HG03039 (cell line): ENCODE data around the gene CEACAM5.
"Not testable (repeated sequence)": the region's sequence is repeated elsewhere in the genome, so short reads cannot be mapped to it uniquely, and the experiment has no call there.

Source experiments
- ATAC-seq: cut with Tn5 transposase; IDR thresholded peaks from one replicate; pipeline ENCODE4 v1.9.1; 2021; ENCODE audit warnings: mild to moderate bottlenecking, moderate library complexity; ENCODE audit not compliant: unreplicated experiment

CEACAM5 gene

GRCh38 chr19:41739361-41739760 lies 30.9 kb downstream of the CEACAM5 start:
- ATAC-seq, result no peak

GRCh38 chr19:41740415-41741243 lies 32.2 kb downstream of the CEACAM5 start:
- ATAC-seq, result no peak

GRCh38 chr19:41741244-41741554 lies 32.8 kb downstream of the CEACAM5 start:
- no peak for ATAC-seq

GRCh38 chr19:41744850-41745249 lies 36.4 kb downstream of the CEACAM5 start:
- no peak for ATAC-seq

- ATAC-seq, result no peak
These were observed 37.3 kb downstream of the CEACAM5 start for GRCh38 chr19:41745756-41746155.

- ATAC-seq, result no peak
These were observed 38.3 kb downstream of the CEACAM5 start for GRCh38 chr19:41746593-41747227.

GRCh38 chr19:41748012-41748411 lies 39.6 kb downstream of the CEACAM5 start:
- no peak for ATAC-seq

- not testable (repeated sequence) for ATAC-seq
These were observed 42.1 kb downstream of the CEACAM5 start for GRCh38 chr19:41750248-41751134.

GRCh38 chr19:41753159-41753558 lies 44.7 kb downstream of the CEACAM5 start:
- ATAC-seq, result no peak

- no peak for ATAC-seq
These were observed 45.6 kb downstream of the CEACAM5 start for GRCh38 chr19:41753936-41754529.

- no peak for ATAC-seq
These were observed 47.0 kb downstream of the CEACAM5 start, which contains the start of gene CEACAM6 for GRCh38 chr19:41755328-41755913. Gene CEACAM6 (plus strand): TSS chr19:41755530. CDS start chr19:41755639, 109 bp downstream.

GRCh38 chr19:41758846-41759245 lies 50.4 kb downstream of the CEACAM5 start:
- ATAC-seq, result no peak

GRCh38 chr19:41767115-41767514 lies 58.7 kb downstream of the CEACAM5 start:
- ATAC-seq, result no peak

GRCh38 chr19:41768105-41768504 lies 59.7 kb downstream of the CEACAM5 start:
- not testable (repeated sequence) for ATAC-seq

GRCh38 chr19:41769608-41770007 lies 61.2 kb downstream of the CEACAM5 start:
- no peak for ATAC-seq

GRCh38 chr19:41771410-41771809 lies 63.0 kb downstream of the CEACAM5 start:
- no peak for ATAC-seq

- no peak for ATAC-seq
These were observed 66.1 kb downstream of the CEACAM5 start for GRCh38 chr19:41774515-41774980.

- no peak for ATAC-seq
These were observed 68.3 kb downstream of the CEACAM5 start for GRCh38 chr19:41776700-41777099.
